GM12872 (cell line): ENCODE results near the gene MAPK13.

ENCODE experiments used
- TF ChIP-seq, protein P1 (sequence below): IDR thresholded peaks from 3 replicates; pipeline ENCODE4 v1.5.1; 2011; ENCODE audit warnings: low read depth, mild to moderate bottlenecking, low read length, moderate library complexity; ENCODE audit not compliant: insufficient read depth

Gene MAPK13

DNA sequence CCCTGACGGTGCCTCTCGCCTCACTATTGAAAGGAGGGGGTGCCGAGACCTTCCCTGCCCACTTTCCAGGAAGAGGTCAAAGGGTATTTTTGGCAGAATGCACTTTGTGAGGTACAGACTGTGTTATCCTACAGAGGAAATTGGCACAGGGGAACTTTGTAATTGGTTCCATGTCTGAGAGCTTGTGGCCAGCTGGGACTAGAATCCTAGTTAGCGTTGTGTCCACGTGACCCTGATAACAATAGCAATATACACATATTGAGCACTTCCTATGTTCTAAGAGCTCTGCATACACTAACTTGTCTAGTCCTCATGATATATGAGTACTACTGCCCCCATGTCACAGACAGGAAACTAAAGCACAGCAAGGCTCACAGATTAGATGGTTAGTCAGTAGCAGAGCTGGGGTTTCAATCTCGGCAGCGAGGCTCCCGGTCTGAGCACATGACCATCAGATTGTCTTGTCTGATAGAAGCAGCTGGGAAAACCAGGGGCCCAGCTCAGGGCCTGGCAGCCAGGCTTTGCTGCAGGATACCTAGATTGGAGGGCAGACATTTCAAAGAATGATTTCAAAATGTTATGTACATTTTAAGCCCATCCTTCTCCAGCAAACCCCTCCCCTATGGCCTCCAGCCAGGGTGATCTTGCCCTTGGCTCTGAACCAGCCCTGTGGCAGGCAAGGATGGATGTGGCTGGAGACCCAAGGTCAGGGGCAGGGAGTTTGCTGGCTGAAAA is 1.4 kb downstream of the MAPK13 start:
- TF ChIP-seq, protein P1, sequence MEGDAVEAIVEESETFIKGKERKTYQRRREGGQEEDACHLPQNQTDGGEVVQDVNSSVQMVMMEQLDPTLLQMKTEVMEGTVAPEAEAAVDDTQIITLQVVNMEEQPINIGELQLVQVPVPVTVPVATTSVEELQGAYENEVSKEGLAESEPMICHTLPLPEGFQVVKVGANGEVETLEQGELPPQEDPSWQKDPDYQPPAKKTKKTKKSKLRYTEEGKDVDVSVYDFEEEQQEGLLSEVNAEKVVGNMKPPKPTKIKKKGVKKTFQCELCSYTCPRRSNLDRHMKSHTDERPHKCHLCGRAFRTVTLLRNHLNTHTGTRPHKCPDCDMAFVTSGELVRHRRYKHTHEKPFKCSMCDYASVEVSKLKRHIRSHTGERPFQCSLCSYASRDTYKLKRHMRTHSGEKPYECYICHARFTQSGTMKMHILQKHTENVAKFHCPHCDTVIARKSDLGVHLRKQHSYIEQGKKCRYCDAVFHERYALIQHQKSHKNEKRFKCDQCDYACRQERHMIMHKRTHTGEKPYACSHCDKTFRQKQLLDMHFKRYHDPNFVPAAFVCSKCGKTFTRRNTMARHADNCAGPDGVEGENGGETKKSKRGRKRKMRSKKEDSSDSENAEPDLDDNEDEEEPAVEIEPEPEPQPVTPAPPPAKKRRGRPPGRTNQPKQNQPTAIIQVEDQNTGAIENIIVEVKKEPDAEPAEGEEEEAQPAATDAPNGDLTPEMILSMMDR, result no peak

DNA sequence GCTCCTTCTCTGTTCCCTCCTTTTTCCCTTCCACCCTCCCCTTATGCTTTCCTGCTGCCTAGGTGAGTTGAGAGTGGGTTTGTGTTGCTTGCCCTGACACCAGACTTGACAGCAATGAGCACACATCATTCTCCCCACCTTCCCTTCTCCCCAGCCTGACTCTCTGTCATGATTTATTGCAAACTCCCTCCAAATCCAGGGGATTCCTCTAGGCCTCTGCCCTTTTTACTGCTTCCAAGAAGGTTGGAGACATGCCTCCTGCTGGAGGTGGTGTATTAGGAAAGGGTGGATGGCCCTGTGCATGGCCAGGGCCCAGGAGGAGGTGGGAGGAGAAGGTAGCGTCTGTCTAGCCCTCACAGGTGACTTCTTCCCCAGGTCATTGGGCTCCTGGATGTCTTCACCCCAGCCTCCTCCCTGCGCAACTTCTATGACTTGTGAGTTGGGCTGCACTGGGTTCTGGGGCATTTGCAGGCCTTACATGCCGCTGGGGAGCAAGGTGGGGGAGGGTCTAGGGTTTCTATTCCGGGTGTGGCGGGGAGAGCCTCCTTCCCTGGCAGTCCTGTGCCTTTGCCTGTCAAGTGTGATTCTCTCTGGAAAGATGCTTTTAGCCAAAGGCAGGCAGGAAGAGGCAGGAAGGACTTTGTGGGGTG is 2.1 kb downstream of the MAPK13 start:
- TF ChIP-seq, protein P1, result no peak

DNA sequence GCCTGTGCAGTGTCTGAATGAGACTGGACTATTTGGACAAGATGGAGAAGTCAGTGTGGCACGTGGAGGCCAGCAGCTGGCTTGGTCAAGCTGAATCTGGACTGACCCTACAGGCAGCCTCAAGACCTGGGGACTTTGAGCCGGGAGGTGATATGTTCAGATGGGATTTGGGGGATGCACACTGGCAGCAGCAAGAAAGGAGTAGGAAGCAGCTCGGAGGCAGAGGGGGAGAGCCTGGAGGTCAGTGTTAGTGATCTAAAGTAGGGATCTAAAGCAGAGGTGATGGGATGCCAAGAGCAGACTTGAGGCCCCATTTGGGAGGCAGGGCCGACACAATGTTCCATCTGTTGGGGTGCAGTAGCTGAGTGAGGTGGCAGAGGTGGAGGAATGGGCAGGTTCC is 2.8 kb downstream of the MAPK13 start:
- TF ChIP-seq, protein P1, result no peak

DNA sequence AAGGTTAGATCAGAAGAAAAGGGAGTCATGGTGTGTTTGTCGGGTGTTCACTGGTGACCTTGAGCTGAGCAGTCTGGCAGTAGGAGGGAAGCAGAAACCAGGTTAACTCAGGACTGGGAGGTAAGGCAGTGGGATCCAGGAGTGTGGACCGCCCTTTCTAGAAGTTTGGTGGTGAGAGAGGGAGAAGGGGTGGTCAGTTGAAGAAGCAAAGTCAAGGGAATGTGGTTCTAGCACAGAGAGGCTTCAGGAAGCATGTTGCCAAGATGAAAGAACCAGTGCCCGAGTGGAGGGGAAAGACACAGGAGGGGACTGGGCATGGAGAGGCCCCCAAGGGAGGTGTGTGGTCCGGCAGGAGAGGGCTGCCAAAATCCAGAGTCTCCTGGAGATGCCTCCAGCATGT is 3.6 kb downstream of the MAPK13 start:
- TF ChIP-seq, protein P1, result no peak

DNA sequence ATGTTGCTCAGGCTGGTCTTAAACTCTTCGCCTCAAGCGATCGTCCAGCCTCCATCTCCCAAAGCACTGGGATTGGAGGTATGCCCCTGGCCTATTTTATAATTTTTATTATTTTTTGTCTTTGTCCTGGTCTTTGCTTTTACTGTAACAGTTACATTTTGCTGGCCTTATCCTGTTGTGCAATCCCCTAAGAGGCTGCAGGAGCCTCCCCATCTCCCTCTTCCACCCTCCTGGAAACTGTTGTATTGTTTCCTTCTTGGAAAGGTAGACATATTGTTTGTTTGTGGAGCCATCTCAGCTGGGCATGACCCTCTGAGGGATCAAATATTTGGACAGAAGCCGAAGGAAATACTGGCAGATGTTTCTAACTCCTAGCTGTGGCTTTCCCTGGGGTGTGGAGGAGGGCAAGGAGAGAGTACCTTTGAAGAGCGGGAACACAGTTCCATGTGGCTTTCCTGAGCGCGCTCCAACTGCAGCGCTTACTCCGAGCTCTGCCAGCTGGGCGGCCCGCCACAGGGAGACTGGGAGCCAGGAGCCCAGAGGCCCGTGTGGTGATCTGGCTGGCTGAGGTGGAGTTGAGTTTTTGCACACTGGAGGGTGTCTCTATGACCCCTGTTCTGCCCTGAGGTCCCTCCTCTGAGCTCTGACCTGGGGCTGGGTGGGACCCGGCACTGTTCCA is 4.9 kb downstream of the MAPK13 start:
- TF ChIP-seq, protein P1, result no peak

DNA sequence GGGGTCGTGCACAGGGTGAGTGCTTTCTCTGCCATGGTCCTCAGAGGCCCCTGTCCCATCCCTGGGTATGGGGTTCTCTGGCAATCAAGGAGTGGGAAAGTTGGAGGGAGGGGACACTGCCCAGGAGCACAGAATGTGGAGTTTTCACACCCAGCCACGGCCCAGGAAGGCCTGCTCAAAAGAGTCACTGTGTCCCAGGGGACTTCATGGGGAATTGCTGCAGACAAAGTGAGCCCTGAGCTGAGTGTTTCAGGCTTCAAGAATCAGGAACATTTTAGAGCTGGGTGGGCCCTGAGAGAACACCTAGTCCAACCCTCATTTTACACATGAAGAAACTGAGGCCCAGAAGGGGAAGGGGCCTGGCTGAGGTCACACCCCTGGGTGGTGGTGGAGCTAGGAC is 5.7 kb downstream of the MAPK13 start:
- TF ChIP-seq, protein P1, result no peak

DNA sequence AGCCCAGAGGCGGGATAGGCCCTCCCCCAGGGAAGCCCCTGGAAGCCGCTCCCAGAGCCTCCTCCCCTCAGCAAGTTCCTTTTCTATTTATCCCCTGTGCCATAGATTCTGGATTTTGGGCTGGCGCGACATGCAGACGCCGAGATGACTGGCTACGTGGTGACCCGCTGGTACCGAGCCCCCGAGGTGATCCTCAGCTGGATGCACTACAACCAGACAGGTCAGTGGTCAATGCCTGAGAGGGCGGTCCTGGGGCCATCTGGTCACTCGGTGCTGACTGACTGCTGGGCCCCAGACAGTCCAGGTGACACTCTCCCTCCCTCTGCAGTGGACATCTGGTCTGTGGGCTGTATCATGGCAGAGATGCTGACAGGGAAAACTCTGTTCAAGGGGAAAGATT is 6.2 kb downstream of the MAPK13 start:
- TF ChIP-seq, protein P1, result no peak
